ENCODE data around the gene PPP4R2.
"Not testable (repeated sequence)": the region's sequence is repeated elsewhere in the genome, so short reads cannot be mapped to it uniquely, and the experiment has no call there.

PPP4R2 gene

DNA sequence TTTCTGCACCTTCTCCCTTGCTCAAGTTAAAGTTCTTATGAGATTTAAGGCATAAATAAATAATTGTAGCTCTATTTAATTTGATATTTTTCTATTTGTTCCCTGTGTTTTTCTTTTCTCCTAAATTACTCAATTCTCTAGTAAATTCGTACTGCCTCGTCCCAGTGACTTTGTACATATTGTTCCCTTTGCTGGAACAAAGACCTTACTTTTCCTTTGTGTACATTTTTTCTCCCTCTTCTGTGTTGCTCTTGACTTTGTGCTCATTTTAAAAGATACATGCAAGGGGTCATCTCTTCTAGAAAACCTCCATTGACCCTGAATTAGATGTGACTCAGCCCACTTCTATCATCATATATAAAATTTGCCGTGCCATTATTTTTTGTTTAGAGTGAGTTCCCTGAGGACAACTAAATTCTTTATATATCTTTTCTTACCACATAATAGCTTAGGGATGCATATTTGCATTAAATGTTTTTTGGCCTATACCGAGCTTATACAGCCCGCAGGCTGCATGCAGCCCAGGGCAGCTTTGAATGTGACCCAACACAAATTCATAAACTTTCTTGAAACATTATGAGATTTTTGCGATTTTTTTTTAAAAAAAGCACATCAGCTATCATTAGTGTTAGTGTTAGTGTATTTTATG, 29.6 kb downstream of the PPP4R2 start:
- no peak for DNase-seq (ENCODE audit: low read depth)

DNA sequence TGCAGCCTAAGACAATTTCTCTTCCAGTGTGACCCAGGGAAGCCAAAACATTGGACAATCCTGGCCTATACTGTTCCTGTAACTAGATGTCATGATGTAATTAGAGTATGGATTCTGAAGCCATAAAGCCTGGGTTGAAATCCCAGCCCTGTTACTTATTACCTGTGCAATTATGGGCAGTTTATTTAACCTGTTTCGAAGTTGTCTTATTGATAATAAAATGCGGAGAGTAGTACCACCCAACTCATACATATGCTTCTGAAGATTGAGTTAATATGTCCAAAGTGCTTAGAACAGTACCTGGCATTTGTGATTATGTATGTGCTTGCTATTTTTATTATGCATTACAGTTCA, 30.1 kb downstream of the PPP4R2 start:
- no peak for DNase-seq (ENCODE audit: low read depth)

GRCh38 chr3:73028803-73029202, 32.2 kb downstream of the PPP4R2 start:
- DNase-seq (ENCODE audit: low read depth): no peak

- peak; percentile 52 for DNase-seq (ENCODE audit: low read depth)
Observed at GRCh38 chr3:73029321-73029796, 32.7 kb downstream of the PPP4R2 start.

- no peak for DNase-seq (ENCODE audit: low read depth)
Observed at GRCh38 chr3:73030073-73030597, 33.5 kb downstream of the PPP4R2 start.

DNA sequence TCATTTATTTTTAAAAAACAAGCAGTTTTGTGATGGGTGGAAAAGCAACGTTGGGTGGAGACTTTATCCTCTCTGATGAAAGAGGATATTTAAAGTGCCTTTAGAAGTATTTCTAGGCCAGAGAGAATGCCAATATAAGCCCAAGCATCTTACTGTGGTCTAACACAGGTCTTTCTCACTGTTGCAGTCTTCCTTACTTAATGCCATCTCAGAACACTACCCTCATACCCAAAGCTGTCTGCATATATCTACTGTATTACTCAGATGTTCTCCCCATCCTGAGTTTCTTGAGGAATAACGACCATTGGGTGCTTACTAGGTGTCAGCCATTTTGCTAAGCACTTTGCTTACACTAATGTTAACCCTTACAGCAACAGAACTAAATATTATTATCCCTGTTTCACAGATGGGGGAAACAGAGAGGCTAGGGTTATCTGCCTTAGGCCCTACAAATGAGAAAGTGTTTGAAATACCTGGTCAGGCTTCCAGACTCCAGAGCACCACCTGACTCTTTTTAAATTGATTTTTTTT, 35.0 kb downstream of the PPP4R2 start:
- no peak for DNase-seq (ENCODE audit: low read depth)

- no peak for DNase-seq (ENCODE audit: low read depth)
Observed at GRCh38 chr3:73036694-73037591, 40.3 kb downstream of the PPP4R2 start.

DNA sequence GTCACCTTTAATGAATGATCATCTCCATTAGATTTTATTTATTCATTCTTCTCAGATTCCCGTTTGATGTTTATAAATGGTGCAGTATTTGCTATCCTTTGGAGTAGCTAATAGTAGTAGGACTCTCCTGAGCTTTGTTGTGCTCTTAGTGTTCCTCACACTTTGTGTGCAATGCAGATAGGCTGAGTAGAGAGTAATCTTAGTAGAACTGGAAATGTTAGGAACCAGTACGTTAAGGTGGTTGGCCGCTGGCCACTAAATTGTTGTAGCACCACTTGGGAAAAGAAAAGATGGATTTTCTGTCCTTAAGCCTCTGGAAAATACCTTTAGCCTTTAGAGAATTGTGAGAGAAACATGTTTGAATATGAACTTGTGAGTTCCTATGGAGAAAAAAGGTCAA, 44.9 kb downstream of the PPP4R2 start:
- DNase-seq (ENCODE audit: low read depth): no peak

DNA sequence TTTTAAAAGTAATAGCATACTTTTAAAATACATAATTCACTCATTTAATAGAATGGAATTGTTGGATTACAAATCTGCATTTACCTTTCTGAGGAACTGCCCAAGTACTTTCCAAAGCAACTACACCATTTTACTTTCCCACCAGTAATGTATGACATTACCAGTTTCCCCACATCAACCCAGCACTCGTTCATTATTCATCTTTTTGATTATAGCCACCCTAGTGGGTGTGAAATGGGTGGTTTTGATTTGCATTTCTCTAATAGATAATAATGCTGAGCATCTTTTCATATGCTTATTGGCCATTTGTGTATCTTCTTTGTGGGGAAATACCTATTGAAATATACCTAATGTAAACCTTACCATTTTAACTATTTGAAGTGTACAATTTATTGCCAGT, 46.8 kb downstream of the PPP4R2 start:
- no peak for DNase-seq (ENCODE audit: low read depth)

DNA sequence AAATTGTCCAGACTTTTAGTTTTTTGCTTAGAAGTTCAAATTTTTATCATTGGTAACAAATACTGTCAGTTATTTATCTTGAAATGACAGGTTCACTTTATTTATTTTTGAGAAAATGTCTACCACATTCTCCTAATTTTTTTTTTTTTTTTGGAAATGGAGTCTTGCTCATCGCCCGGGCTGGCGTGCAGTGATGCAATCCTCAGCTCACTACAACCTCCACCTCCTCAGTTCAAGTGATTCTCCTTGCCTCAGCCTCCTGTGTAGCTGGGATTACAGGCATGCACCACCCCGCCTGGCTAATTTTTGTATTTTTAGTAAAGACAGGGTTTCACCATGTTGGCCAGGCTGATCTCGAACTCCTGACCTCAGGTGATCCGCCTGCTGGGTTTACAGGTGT, 48.8 kb downstream of the PPP4R2 start:
- DNase-seq (ENCODE audit: low read depth): no peak

GRCh38 chr3:73046195-73046594, 49.6 kb downstream of the PPP4R2 start:
- DNase-seq (ENCODE audit: low read depth): no peak

DNA sequence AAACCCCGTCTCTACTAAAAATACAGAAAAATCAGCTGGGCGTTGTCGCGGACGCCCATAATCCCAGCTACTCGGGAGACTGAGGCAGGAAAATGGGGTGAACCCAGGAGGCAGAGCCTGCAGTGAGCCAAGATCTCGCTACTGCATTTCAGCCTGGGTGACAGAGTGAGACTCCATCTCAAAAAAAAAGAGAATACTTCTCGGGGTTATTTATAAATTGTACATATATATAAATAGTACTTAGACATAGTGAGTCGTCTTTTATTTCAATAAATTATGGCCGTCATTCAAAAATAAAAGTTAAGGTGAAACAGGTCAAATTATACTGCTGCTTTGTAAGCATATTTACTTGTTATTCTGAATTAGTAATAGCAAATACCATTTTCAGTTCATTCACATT, 52.7 kb downstream of the PPP4R2 start:
- no peak for DNase-seq (ENCODE audit: low read depth)

- DNase-seq (ENCODE audit: low read depth): no peak
Observed at GRCh38 chr3:73052857-73053256, 56.2 kb downstream of the PPP4R2 start.

DNA sequence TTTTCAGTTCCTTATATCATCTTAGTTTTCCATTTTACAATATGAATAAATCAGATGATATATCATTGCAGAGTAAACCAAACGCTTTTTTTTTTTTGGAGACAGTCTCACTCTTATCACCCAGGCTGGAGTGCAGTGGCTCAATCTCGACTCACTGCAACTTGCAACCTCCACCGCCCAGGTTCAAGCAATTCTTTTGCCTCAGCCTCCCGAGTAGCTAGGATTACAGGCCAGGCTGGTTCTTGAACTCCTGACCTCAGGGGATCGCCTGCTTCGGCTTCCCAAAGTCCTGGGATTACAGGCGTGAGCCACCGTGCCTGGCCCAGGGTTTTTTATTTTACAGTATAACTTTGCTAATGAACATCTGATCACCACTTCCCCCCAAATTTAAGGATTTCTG, 59.0 kb downstream of the PPP4R2 start:
- DNase-seq (ENCODE audit: low read depth): no peak

GRCh38 chr3:73056014-73056844, 59.6 kb downstream of the PPP4R2 start:
- DNase-seq (ENCODE audit: low read depth): peak; percentile 66

- DNase-seq (ENCODE audit: low read depth): no peak
Observed at GRCh38 chr3:73056845-73057150, 60.2 kb downstream of the PPP4R2 start.

DNA sequence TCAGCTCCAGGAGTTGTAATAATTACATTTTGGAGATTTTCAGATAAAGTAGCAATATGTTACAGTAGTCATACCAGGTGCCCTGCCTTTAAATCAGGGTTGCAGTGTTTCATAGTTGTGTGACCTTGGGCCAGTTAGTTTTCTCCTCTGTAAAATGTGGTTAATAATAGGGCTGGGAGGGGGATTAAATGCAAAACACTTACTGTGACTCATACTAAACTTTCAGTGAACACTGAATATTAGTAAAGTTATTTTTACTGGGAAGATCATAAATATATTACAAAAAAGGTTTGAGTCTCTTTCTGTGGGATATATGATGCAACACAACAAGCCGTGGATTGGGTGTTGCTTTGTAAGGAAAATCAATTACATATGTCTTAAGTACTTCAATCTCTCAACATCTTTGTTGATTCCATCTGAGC, 63.7 kb downstream of the PPP4R2 start:
- peak; percentile 86 for DNase-seq (ENCODE audit: low read depth)

DNA sequence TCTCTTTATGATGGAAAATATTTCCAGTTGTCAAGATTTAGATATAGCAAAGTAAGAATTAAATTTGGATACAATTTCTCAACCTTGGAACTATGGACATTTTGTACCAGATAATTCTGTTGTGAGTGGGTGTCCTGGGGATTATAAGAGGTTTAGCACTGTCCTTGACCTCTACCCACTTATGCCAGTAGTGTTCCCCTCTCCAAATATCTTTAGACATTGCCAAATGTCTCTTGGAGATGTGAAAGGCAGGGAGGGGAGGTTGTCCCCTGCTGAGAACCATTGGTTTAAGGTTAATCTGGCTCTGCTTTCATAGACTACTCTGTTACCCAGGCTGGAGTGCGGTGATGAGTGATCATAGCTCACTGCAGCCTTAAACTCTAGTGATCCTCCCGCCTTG, 64.8 kb downstream of the PPP4R2 start, which contains the start of gene EBLN2:
TSS of gene EBLN2 (plus strand) at position 244 of the 400 bp plus-strand sequence. CDS start 423 bp downstream, outside the sequence.
- DNase-seq (ENCODE audit: low read depth): no peak

GRCh38 chr3:73066243-73066642, 69.6 kb downstream of the PPP4R2 start:
- not testable (repeated sequence) for DNase-seq (ENCODE audit: low read depth)

GRCh38 chr3:73068419-73068818, 71.8 kb downstream of the PPP4R2 start:
- DNase-seq (ENCODE audit: low read depth): no peak

GRCh38 chr3:73069187-73069586, 72.6 kb downstream of the PPP4R2 start:
- no peak for DNase-seq (ENCODE audit: low read depth)
